Amniotic epithelial cell (primary cell): ENCODE results near the gene ATG7.
"Not testable (repeated sequence)": the region's sequence is repeated elsewhere in the genome, so short reads cannot be mapped to it uniquely, and the experiment has no call there.

ENCODE experiments used
- DNase-seq: peaks from one replicate; pipeline ENCODE4 v3.0.0-alpha.2; 2010; ENCODE audit warnings: low read depth

ATG7 gene

DNA sequence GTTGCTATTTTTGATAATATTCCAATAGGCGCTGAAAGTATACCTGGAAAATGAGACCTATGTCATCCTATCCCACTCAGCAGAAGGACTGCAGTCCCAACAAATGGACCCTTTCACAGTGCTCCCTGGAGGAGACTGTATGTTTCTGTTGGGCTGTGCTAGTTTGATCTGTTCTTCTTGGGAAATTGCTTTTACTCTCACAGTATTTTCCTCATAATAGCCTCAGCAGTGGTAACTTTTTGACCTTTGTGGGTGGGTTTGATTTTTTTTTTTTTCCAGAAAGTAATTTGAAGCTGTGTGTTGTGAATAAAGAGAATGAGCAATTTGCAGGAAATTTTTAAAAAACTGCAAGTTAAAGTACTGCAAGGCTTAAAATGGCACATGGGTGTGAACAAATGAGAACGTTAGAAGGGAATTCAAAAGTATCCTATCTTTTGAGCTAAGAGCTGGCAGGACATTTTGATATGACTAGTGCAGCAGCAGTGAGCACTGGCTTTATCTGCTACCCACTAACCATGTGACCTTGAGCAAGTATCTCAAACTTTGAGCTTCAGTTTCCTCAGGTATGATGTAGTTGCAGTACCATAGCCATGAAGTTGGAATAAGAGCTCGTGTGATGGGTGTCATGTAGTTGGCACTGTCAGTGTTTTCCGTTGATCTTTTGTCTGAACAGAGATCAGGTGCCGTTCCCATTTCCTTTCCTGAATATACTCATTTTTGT is 118.4 kb downstream of the ATG7 start:
- DNase-seq = peak; percentile 52

DNA sequence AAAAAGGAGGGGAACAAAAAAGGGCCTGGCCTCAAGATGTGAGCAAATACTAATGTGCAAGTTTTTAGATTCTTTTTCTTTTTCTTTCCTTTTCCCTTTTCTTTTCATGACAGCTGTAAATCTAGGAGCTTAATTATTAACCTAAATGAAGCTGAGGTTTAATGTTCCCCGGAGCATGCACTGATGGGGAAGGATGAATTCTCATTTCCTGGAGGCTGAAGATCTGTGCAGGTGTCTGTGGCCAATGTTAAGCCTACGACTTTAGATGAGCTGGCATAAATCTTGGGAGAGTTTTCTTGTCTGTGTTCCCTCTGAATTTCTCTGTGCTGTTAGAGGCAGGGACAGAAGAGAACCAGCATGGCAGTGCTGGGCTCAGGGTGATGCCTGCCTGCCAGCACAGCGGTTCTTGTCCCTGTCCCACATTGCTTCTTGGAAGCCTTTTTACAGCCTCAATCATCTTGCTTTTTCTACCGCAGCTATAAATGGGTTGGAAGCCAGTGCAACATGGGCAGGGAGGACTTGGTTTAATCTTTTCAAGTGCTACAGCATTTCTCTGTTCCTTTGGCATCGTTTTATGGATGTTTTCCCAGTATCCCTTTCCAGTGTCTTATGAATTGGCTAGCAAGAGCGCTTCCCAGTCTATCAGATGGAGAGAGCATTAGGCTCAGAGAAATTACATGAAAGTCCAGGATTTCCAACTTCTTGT is 119.1 kb downstream of the ATG7 start:
- DNase-seq = no peak

DNA sequence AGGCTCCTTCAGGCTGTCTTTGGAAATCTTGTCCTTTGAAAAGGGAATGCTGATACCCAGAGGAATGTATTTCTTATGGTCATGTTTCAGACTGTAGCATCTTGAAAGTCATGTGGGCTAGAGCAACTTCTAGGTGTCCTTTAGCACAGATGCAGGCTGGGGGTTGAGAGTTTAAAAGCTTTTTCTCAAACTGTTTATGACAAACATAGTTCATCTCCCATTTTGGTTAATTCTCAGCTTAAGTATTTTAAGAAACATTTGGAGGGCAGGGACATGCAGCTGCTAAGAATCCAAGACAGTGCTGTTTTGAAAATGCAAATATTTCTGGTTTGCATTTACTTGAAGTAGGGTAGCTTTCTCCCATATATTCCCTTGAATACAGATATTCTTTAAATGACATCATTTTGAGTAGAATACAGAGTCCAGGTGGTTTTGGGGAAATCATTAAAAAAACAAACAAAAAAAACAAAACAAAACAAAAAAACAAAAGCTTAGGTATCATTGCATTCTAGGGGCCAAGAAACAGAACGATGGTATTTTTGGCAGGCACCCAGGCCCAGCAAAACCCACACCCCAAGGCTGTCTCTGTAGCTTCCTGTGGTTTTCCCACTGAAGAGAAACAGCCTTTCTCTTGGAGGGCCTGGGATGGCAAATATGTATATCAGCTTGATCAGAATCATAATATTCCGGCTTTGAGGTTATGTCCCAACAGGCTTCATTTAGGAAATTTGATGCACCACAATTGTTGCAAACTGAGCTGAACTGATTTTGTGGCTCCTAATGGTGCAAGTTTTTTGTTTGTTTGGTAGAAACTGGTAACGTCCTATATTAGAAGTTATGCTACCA is 120.0 kb downstream of the ATG7 start:
- peak; percentile 91 for DNase-seq

GRCh38 chr3:11392860-11393114 is 120.6 kb downstream of the ATG7 start:
- DNase-seq = no peak

- no peak for DNase-seq
Observed at GRCh38 chr3:11393401-11393800, 121.2 kb downstream of the ATG7 start.

- DNase-seq = no peak
Observed at GRCh38 chr3:11394392-11394791, 122.2 kb downstream of the ATG7 start.

- DNase-seq = no peak
Observed at GRCh38 chr3:11400213-11400612, 128.0 kb downstream of the ATG7 start.

DNA sequence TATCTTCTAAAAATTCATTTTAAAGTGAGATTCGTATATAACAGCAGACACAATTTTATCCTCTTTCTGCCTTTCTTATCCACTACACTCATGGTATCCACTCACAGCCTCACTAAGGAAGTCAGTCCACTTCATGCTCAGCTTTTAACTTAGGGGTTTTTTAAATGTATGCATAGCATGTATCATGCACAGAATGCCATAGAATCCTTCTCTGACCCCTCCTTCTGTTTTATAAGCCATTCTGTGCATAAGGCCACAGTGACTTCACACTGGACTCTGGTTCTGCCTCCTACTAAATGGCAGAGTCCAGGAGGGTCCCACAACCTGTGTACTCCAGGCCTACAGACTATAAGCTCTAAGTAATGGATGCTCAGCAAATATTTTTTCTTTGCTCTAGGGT is 129.2 kb downstream of the ATG7 start:
- DNase-seq = no peak

GRCh38 chr3:11405323-11405722 is 133.1 kb downstream of the ATG7 start:
- DNase-seq = no peak

DNA sequence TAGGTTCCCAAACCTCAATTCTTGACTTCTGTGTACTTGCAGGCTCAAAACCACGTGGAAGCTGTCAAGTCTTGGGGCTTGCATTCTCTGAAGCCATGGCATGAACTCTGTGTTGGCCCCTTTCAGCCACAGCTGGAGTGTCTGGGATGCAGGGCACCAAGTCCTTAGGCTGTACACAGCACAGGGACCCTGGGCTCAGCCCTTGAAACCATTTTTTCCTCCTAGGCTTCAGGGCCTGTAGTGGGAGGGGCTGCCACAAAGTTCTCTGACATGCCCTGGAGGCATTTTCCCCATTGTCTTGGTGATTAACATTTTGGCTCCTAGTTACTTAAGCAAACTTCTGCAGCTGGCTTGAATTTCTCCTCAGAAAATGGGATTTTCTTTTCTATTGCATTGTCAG is 135.4 kb downstream of the ATG7 start:
- DNase-seq = no peak

DNA sequence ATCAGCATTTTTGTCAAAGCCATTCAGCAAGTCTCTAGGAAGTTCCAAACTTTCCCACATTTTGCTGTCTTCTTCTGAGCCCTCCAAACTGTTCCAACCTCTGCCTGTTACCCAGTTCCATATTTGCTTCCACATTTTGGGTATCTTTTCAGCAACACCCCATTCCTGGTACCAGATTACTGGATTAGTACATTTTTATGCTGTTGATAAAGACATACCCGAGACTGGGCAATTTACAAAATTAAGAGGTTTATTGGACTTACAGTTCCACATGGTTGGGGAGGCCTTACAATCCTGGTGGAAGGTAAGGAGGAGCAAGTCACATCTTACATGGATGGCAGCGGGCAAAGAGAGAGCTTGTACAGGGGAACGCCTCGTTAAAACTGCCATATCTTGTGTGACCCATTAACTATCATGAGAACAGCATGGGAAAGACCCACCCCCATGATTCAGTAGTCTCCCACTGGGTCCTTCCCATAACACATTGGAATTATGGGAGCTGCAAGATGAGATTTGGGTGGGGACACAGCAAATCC is 136.2 kb downstream of the ATG7 start:
- DNase-seq = not testable (repeated sequence)

DNA sequence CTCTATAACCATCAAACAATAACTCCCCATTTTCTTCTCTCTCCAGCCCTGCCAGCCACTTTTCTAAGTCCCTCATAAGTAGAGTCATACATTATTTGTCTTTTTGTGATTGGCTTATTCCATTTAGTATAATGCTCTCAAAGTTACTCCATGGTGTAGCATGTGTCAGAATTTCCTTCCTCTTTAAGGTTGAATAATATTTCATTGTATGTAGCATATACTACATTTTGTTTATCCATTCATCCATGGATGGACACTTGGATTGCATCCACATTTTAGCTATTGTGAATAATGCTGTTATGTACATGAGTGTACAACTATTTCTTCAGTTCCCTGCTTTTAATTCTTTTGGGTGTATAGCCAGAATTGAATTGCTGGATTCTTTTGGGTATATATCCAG is 138.4 kb downstream of the ATG7 start:
- no peak for DNase-seq

- DNase-seq = no peak
Observed at GRCh38 chr3:11411956-11412355, 139.8 kb downstream of the ATG7 start.

- no peak for DNase-seq
Observed at GRCh38 chr3:11413071-11413470, 140.9 kb downstream of the ATG7 start.

GRCh38 chr3:11415099-11415498 is 142.9 kb downstream of the ATG7 start:
- peak; percentile 74 for DNase-seq

DNA sequence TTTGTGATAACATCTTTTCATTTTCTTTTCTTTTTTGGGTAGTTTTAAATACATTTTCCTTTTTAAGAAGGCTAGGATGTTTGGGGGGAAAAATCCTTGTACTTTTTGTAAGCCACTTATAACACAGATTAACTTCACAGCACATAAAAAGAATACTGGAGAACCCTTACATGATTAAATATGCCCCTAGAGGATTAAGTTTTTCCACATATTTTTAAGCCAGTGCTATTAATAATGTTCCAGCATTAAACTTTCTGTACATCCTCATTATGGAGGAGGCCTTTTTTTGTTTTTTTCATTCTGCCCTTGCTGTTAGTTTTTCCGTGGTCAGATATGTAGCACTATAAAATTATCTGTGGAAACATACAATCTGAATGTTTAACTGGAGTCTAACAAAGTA is 147.9 kb downstream of the ATG7 start:
- DNase-seq = no peak

- no peak for DNase-seq
Observed at GRCh38 chr3:11422291-11422690, 150.1 kb downstream of the ATG7 start.

DNA sequence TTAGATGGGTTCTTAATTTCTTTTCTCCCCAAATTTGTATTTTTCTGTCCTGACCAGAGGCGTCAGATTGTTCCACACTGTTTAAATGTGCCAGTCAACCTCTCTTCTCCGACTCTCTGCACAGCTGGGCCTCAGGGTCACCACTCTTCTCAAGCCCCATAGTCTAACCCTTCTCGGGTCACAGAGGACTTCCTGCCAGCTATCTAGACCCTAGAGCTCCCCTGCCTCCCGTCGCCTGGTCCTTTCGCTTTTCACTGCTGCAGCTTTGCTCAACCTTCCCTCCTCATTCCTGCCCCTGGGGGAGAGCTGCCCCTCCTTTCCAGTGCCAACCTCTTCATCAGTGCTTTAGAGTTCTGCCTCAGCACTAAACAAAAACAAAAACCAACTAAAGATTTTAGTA is 151.7 kb downstream of the ATG7 start:
- DNase-seq = no peak

GRCh38 chr3:11424277-11424676 is 152.1 kb downstream of the ATG7 start:
- DNase-seq = no peak

GRCh38 chr3:11430207-11430606 is 158.0 kb downstream of the ATG7 start:
- no peak for DNase-seq

- no peak for DNase-seq
Observed at GRCh38 chr3:11430624-11431023, 158.4 kb downstream of the ATG7 start.

DNA sequence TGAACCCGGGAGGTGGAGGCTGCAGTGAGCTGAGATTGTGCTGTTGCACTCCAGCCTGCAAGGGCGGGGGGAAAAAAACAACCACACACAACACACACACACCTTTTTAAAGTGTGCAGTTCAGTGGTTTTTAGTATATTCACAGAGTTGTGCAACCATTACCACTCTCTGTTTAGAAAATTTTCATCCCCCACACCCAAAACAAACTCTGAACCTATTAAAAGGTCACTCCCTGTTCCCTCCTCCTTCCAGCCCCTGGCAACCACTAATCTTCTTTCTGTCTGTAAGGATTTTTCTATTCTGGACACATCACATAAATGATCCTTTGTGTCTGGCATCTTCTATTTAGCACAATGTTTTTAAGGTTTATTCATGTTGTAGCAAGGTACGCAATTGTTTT is 159.1 kb downstream of the ATG7 start:
- DNase-seq = peak; percentile 37

- DNase-seq = peak; percentile 21
Observed at GRCh38 chr3:11434017-11434526, 161.9 kb downstream of the ATG7 start.
